Bronchial smooth muscle cell (primary cell): ENCODE measurements around the gene IFNA2. TPM values are rescaled to one million over a fixed set of nuclear protein-coding genes. Genes with fewer than 3 reads are reported as not detected.

Source experiments
- total RNA-seq: library from RNA; depleted of rRNA; stranded (reverse); fragments of >200 nt; gene quantifications from 2 replicates; pipeline ENCODE4 v1.2.1, GENCODE V29; 2014

Gene IFNA2
- total RNA-seq = not detected in 2 replicates

GRCh38 chr9:21385131-21385670 is at the start of gene IFNA2:
IFNA2 (minus strand) TSS chr9:21385398; CDS start chr9:21385329, 69 bp downstream.

GRCh38 chr9:21408817-21409216 is 23.6 kb upstream of the IFNA2 start, which contains the start of gene IFNA8:
IFNA8 (plus strand) TSS chr9:21409117; CDS start chr9:21409177, 60 bp downstream.

GRCh38 chr9:21367957-21368356 is 17.2 kb downstream of the IFNA2 start, which contains the start of gene IFNA13:
IFNA13 (minus strand) TSS chr9:21368057; CDS start chr9:21368010, 47 bp downstream.

GRCh38 chr9:21350787-21351186 is 34.4 kb downstream of the IFNA2 start, which contains the start of gene IFNA6:
IFNA6 (minus strand) TSS chr9:21350887; CDS start chr9:21350887, 0 bp downstream.

GRCh38 chr9:21334701-21335632 is 50.2 kb downstream of the IFNA2 start, which contains the start of gene KLHL9:
KLHL9 (minus strand) TSS chr9:21335404; CDS start chr9:21334859, 545 bp downstream.

Other genes starting within 250 kb of the IFNA2 start
- gene IFNW1, start 243.6 kb downstream of the IFNA2 start, total RNA-seq = 0.09 TPM in 1 of 2 replicates, not detected in the other
- not detected in 2 replicates for gene IFNA21, start 218.7 kb downstream of the IFNA2 start, total RNA-seq
- gene IFNA4, start 197.8 kb downstream of the IFNA2 start, total RNA-seq = not detected in 2 replicates
- not detected in 2 replicates for gene IFNA7, start 183.2 kb downstream of the IFNA2 start, total RNA-seq
- not detected in 2 replicates for gene IFNA10, start 178.3 kb downstream of the IFNA2 start, total RNA-seq
- gene IFNA16, start 168.1 kb downstream of the IFNA2 start, total RNA-seq = not detected in 2 replicates
- gene IFNA17, start 157.2 kb downstream of the IFNA2 start, total RNA-seq = not detected in 2 replicates
- gene IFNA14, start 145.4 kb downstream of the IFNA2 start, total RNA-seq = not detected in 2 replicates
- gene IFNA5, start 80.1 kb downstream of the IFNA2 start, total RNA-seq = 0.09 and 0.16 TPM in 2 replicates
- gene KLHL9, start 50.0 kb downstream of the IFNA2 start, total RNA-seq = 28.8 and 35.0 TPM in 2 replicates
- not detected in 2 replicates for gene IFNA6, start 34.5 kb downstream of the IFNA2 start, total RNA-seq
- not detected in 2 replicates for gene IFNA13, start 17.3 kb downstream of the IFNA2 start, total RNA-seq
- not detected in 2 replicates for gene IFNA8, start 23.7 kb upstream of the IFNA2 start, total RNA-seq
- not detected in 2 replicates for gene IFNA1, start 55.0 kb upstream of the IFNA2 start, total RNA-seq
- gene IFNE, start 96.9 kb upstream of the IFNA2 start, total RNA-seq = 1.5 and 3.8 TPM in 2 replicates